Neuron (in vitro differentiated cells): ENCODE results near the gene IL2RA.
"Not testable (repeated sequence)": the region's sequence is repeated elsewhere in the genome, so short reads cannot be mapped to it uniquely, and the experiment has no call there.

Source experiments
- H2AFZ ChIP-seq: one replicate; pipeline ENCODE4 v1.6.1; 2013; ENCODE audit warnings: low read depth, mild to moderate bottlenecking, inconsistent platforms, low read length, moderate library complexity
- H3K27me3 ChIP-seq: one replicate; pipeline ENCODE4 v1.6.1; 2013; ENCODE audit warnings: low read length; ENCODE audit not compliant: insufficient read depth
- H3K36me3 ChIP-seq: one replicate; pipeline ENCODE4 v1.6.1; 2013; ENCODE audit warnings: low read length; ENCODE audit not compliant: insufficient read depth
- H3K4me1 ChIP-seq: one replicate; pipeline ENCODE4 v1.6.1; 2013; ENCODE audit warnings: low read length; ENCODE audit not compliant: insufficient read depth
- H3K4me3 ChIP-seq: 2 replicates; pipeline ENCODE4 v1.5.1; 2013; ENCODE audit warnings: mild to moderate bottlenecking, low read length, moderate library complexity
- H3K9me3 ChIP-seq: one replicate; pipeline ENCODE4 v1.6.1; 2013; ENCODE audit warnings: low read length

IL2RA gene

GRCh38 chr10:6006991-6007390 lies 55.2 kb downstream of the IL2RA start:
- no peak overlapping the region for H2AFZ ChIP-seq
- no peaks in the 10 kb centered on the region for H3K27me3 ChIP-seq
- H3K9me3 ChIP-seq = peaks cover 11% of the 10 kb centered on the region
- H3K36me3 ChIP-seq = no peaks in the 10 kb centered on the region
- no peaks in the 10 kb centered on the region for H3K4me1 ChIP-seq
- H3K4me3 ChIP-seq = no peak overlapping the region

DNA sequence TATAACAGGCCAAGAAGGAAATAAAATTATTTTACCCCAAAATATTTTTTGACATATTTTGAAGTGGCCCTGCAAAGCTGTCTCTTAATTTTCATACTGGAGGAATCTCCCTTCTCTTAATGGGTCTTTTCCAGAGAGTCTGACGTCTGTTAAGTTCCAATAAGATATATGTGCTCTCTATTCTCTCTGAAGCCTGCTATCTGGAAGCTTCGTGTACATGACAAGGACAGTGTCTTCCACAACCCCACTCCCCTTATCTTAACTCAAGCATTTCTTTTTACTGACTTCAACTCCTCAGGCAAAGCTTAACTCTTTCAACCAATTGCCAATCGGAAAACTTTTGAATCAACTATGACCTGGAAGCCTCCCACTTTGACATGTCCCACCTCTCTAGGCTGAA lies 55.6 kb downstream of the IL2RA start:
- Histone ChIP-seq H3K9me3 (peaks cover 11% of the 10 kb centered on the region), H2AFZ (no peak overlapping the region)

DNA sequence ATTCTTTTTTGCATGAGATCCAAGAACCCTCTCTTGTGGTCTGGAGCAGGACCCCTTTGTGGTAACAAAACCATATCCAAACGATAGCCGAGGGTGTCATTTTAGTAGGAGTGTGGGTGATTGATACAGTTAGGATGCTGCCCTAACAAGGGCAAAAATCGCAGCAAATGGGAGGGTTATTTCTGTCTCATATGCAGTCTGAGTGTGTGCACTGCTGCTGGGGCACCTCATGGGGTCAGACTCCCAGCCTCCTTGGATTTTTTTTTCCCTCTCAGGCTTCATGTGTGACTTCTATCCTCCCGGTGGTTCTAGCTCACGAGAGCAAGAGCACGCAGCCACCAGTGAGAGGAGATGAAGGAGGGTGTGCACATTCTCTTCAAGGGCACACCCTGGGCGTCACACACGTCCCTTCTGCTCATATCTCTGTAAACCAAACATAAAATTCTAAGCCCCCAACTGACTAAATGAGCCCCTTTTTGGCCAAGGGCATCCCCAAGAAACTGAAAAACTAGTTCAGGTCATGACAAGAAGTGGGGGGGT lies 56.2 kb downstream of the IL2RA start:
- H2AFZ ChIP-seq = no peak overlapping the region

More for the DNA sequence above, 55.6 kb downstream of the IL2RA start:
- H3K4me1 ChIP-seq = no peaks in the 10 kb centered on the region
- H3K36me3 ChIP-seq = no peaks in the 10 kb centered on the region
- H3K27me3 ChIP-seq = no peaks in the 10 kb centered on the region
- H3K4me3 ChIP-seq = no peak overlapping the region

GRCh38 chr10:6005161-6005804 lies 56.9 kb downstream of the IL2RA start:
- not testable (repeated sequence) for H3K4me3 ChIP-seq, H2AFZ ChIP-seq, H3K4me1 ChIP-seq, H3K27me3 ChIP-seq, H3K36me3 ChIP-seq
- H3K9me3 ChIP-seq = peaks cover 11% of the 10 kb centered on the region

More for the DNA sequence above, 56.2 kb downstream of the IL2RA start:
- Histone ChIP-seq H3K4me1 (no peaks in the 10 kb centered on the region), H3K9me3 (peaks cover 11% of the 10 kb centered on the region), H3K4me3 (no peak overlapping the region), H3K27me3 (no peaks in the 10 kb centered on the region), H3K36me3 (no peaks in the 10 kb centered on the region)

GRCh38 chr10:6002809-6003510 lies 59.2 kb downstream of the IL2RA start:
- Histone ChIP-seq H2AFZ (no peak overlapping the region), H3K4me3 (no peak overlapping the region), H3K4me1 (no peaks in the 10 kb centered on the region), H3K36me3 (no peaks in the 10 kb centered on the region), H3K27me3 (no peaks in the 10 kb centered on the region), H3K9me3 (peaks cover 7% of the 10 kb centered on the region)

DNA sequence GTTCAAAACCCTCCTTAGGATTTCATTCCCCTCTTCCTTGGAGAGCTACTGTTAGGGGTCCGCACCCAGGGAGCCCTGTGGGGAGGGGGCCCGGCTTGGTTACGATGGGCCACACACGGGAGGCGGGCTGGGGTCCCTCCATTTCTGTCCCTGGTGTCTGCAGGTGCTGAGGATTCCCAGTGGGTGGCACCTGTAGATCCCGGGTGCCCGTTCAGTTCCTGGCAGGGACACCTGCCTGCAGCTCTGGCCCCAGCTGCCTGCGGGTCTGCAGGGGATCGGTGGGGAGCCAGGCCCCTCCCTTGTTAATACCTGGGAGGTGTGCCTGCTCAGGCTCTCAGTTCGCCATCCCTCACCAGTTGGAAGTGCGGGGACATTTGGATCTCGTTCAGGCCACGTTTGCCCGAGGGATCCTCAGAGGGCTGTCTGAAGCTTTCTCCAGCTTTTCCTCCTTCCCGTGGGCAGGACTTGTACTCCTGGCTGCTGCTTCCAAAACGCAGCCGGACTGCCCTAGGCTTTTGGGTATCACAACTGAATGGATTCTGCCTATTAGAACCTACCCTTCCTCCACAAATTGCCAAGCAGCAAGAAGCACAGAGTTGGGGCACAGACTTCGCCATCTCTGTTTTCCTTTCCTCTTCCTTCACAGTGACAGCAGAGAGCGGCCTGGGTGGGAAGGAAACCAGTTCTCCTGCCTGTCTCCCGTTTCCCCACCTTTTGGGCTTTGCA lies 62.6 kb downstream of the IL2RA start:
- Histone ChIP-seq H3K4me1 (peaks cover 9% of the 10 kb centered on the region), H3K9me3 (no peaks in the 10 kb centered on the region), H3K36me3 (no peaks in the 10 kb centered on the region), H3K4me3 (no peak overlapping the region), H3K27me3 (no peaks in the 10 kb centered on the region), H2AFZ (no peak overlapping the region)

DNA sequence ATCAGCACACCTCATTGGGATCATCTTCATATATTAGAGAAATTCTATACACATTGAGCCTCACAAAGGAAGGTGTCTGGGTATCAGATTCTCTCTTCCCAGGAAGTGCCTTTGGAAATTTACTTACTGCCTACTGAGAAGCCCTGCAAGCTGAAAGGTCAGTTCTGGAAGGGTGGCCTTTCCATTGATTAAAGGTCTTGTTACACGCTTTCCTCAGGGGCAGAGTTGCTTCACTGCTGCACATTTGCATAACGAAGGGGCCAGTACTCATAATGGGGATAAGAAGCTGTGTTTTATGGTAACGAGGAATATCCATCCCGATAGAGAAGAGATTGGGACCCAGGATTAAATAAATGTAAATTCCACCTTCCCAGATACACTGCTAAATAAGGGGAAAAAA lies 65.5 kb downstream of the IL2RA start:
- H3K27me3 ChIP-seq = no peaks in the 10 kb centered on the region
- H3K36me3 ChIP-seq = no peaks in the 10 kb centered on the region
- H3K4me1 ChIP-seq = peaks cover 9% of the 10 kb centered on the region
- H2AFZ ChIP-seq = no peak overlapping the region
- no peak overlapping the region for H3K4me3 ChIP-seq
- peaks cover 3% of the 10 kb centered on the region for H3K9me3 ChIP-seq

DNA sequence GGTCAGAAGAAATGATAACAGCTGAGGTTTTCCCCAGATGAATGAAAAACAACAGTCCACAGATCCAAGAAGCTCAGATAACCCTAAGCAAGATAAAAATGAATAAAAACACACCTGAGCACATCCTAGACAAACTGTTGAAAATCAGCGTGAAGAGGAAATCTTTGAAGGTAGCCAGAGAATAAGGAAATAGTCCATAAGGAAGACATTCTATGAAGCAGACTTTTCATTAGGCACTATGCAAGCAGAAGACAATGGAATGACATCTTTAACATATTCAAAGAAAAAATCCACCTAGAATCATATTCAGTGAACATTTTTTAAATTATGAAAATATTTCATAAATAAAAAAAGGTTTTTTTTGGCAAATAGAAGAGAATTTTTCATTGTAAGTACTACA lies 69.8 kb downstream of the IL2RA start:
- peaks cover 6% of the 10 kb centered on the region for H3K27me3 ChIP-seq
- H3K9me3 ChIP-seq = peaks cover 3% of the 10 kb centered on the region
- no peaks in the 10 kb centered on the region for H3K36me3 ChIP-seq
- H2AFZ ChIP-seq = no peak overlapping the region
- H3K4me1 ChIP-seq = peaks cover 9% of the 10 kb centered on the region
- H3K4me3 ChIP-seq = no peak overlapping the region

GRCh38 chr10:5991708-5992107 lies 70.5 kb downstream of the IL2RA start:
- Histone ChIP-seq H3K27me3 (peaks cover 6% of the 10 kb centered on the region), H2AFZ (no peak overlapping the region), H3K4me1 (peaks cover 5% of the 10 kb centered on the region), H3K9me3 (peaks cover 3% of the 10 kb centered on the region), H3K36me3 (no peaks in the 10 kb centered on the region), H3K4me3 (no peak overlapping the region)

- Histone ChIP-seq H3K4me1 (no peaks in the 10 kb centered on the region), H3K9me3 (peaks cover 3% of the 10 kb centered on the region), H2AFZ (no peak overlapping the region), H3K36me3 (no peaks in the 10 kb centered on the region), H3K27me3 (peaks cover 11% of the 10 kb centered on the region), H3K4me3 (no peak overlapping the region)
Measured at GRCh38 chr10:5989756-5990155, 72.4 kb downstream of the IL2RA start.

GRCh38 chr10:5988336-5988920 lies 73.7 kb downstream of the IL2RA start:
- Histone ChIP-seq H2AFZ (no peak overlapping the region), H3K4me1 (no peaks in the 10 kb centered on the region), H3K9me3 (peaks cover 3% of the 10 kb centered on the region), H3K27me3 (peaks cover 11% of the 10 kb centered on the region), H3K36me3 (no peaks in the 10 kb centered on the region), H3K4me3 (no peak overlapping the region)

GRCh38 chr10:5987747-5988146 lies 74.4 kb downstream of the IL2RA start:
- Histone ChIP-seq H2AFZ (no peak overlapping the region), H3K36me3 (no peaks in the 10 kb centered on the region), H3K4me3 (no peak overlapping the region), H3K4me1 (no peaks in the 10 kb centered on the region), H3K27me3 (peaks cover 12% of the 10 kb centered on the region), H3K9me3 (peaks cover 3% of the 10 kb centered on the region)

- Histone ChIP-seq H3K4me1 (no peaks in the 10 kb centered on the region), H3K36me3 (no peaks in the 10 kb centered on the region), H3K9me3 (no peaks in the 10 kb centered on the region), H2AFZ (no peak overlapping the region), H3K4me3 (no peak overlapping the region), H3K27me3 (peaks cover 32% of the 10 kb centered on the region)
Measured at GRCh38 chr10:5985029-5985428, 77.1 kb downstream of the IL2RA start.
